GM18507 (cell line): ENCODE measurements around the gene PCNT.

Source experiments
- DNase-seq: peaks from one replicate; pipeline ENCODE4 v3.0.0; 2011; ENCODE audit warnings: low read depth; ENCODE audit not compliant: insufficient read length; ENCODE audit errors: extremely low spot score
- FAIRE-seq: peaks from 2 replicates; lab custom pipeline; 2011; peaks lifted over from hg19 to GRCh38; lab: Jason Lieb, UNC

Gene PCNT

GRCh38 chr21:46489162-46489663 lies 165.3 kb downstream of the PCNT start:
- DNase-seq (no peak), FAIRE-seq (no peak)

GRCh38 chr21:46489800-46490199 lies 165.8 kb downstream of the PCNT start:
- no peak for FAIRE-seq
- DNase-seq = no peak

- FAIRE-seq (no peak), DNase-seq (no peak)
Observed at GRCh38 chr21:46491553-46491952, 167.6 kb downstream of the PCNT start.

GRCh38 chr21:46492851-46493250 lies 168.9 kb downstream of the PCNT start:
- no peak for FAIRE-seq

GRCh38 chr21:46493828-46494227 lies 169.9 kb downstream of the PCNT start:
- FAIRE-seq (no peak), DNase-seq (no peak)

More at GRCh38 chr21:46492851-46493250, 168.9 kb downstream of the PCNT start:
- no peak for DNase-seq
